DOHH2 (cell line): Measurements from ENCODE around the gene MAB21L3.

Experiments used
- EZH2phosphoT487 ChIP-seq: fragments of 200-600 bp; sonication (generic); IDR thresholded peaks from 2 replicates; pipeline ENCODE4 v1.6.1; 2017; ENCODE audit warnings: borderline replicate concordance, mild to moderate bottlenecking, antibody characterized with exemption, low read length, moderate library complexity, mixed read lengths
- TF ChIP-seq, protein P1 (sequence below): fragments of 200-600 bp; sonication (generic); IDR thresholded peaks from one replicate; pipeline ENCODE4 v1.5.1; 2014; ENCODE audit warnings: antibody characterized with exemption, mild to moderate bottlenecking, low read depth, low read length; ENCODE audit not compliant: poor library complexity, severe bottlenecking

DNA sequence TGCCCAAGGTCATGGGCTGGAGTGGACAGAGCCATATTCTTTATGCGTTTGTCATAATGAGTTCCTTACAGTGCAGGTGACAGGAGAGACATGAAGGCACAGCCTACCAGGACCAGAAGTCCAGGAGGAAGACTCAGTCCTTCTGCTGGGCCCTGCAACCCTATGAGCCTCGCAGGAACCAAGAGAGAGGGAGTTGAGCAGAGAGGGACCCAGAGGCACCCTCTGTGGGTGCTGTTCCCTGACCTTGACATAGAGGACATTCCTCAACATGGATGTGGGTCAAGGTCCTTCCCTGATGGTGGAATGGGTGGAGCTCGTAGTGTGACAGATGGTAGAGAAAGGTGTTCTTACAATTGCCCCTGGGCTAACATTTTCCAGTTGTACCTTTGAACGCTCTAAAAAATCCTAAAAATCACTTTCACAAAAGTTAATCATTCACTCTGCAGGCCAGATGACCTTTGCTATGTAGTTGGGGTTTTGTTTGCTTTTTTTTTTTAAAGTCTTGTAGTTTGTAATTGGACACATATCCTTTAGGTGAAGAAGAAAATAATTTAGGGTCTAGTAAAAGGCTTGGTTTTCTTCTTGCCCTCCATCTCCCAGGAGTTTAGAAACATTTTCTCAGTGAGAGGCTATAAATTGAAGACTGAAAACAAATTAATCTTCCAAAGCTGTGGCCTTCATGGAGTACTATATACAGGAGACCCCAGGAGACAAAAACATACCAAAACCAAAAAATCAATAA, 41.9 kb downstream of the MAB21L3 start:
- TF ChIP-seq, protein P1, sequence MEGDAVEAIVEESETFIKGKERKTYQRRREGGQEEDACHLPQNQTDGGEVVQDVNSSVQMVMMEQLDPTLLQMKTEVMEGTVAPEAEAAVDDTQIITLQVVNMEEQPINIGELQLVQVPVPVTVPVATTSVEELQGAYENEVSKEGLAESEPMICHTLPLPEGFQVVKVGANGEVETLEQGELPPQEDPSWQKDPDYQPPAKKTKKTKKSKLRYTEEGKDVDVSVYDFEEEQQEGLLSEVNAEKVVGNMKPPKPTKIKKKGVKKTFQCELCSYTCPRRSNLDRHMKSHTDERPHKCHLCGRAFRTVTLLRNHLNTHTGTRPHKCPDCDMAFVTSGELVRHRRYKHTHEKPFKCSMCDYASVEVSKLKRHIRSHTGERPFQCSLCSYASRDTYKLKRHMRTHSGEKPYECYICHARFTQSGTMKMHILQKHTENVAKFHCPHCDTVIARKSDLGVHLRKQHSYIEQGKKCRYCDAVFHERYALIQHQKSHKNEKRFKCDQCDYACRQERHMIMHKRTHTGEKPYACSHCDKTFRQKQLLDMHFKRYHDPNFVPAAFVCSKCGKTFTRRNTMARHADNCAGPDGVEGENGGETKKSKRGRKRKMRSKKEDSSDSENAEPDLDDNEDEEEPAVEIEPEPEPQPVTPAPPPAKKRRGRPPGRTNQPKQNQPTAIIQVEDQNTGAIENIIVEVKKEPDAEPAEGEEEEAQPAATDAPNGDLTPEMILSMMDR: no peak
- no peak for TF ChIP-seq EZH2phosphoT487
